Neuron (in vitro differentiated cells): ENCODE data around the gene ADCY3.

ENCODE experiments used
- H2AFZ ChIP-seq: one replicate; pipeline ENCODE4 v1.6.1; 2013; ENCODE audit warnings: low read depth, mild to moderate bottlenecking, inconsistent platforms, low read length, moderate library complexity
- H3K27me3 ChIP-seq: one replicate; pipeline ENCODE4 v1.6.1; 2013; ENCODE audit warnings: low read length; ENCODE audit not compliant: insufficient read depth
- H3K36me3 ChIP-seq: one replicate; pipeline ENCODE4 v1.6.1; 2013; ENCODE audit warnings: low read length; ENCODE audit not compliant: insufficient read depth
- H3K4me1 ChIP-seq: one replicate; pipeline ENCODE4 v1.6.1; 2013; ENCODE audit warnings: low read length; ENCODE audit not compliant: insufficient read depth
- H3K4me3 ChIP-seq: 2 replicates; pipeline ENCODE4 v1.5.1; 2013; ENCODE audit warnings: mild to moderate bottlenecking, low read length, moderate library complexity
- H3K9me3 ChIP-seq: one replicate; pipeline ENCODE4 v1.6.1; 2013; ENCODE audit warnings: low read length

Gene ADCY3

GRCh38 chr2:24943427-24944053 is 23.5 kb upstream of the ADCY3 start:
- H3K36me3 ChIP-seq = peaks cover 25% of the 10 kb centered on the region
- H3K27me3 ChIP-seq = no peaks in the 10 kb centered on the region

GRCh38 chr2:24939353-24939752 is 19.3 kb upstream of the ADCY3 start:
- Histone ChIP-seq H3K4me1 (no peaks in the 10 kb centered on the region), H3K27me3 (no peaks in the 10 kb centered on the region), H2AFZ (no peak overlapping the region), H3K9me3 (no peaks in the 10 kb centered on the region), H3K36me3 (no peaks in the 10 kb centered on the region), H3K4me3 (no peak overlapping the region)

More at GRCh38 chr2:24943427-24944053, 23.5 kb upstream of the ADCY3 start:
- H3K9me3 ChIP-seq = no peaks in the 10 kb centered on the region
- H3K4me1 ChIP-seq = peaks cover 3% of the 10 kb centered on the region
- no peak overlapping the region for H3K4me3 ChIP-seq
- no peak overlapping the region for H2AFZ ChIP-seq

GRCh38 chr2:24937236-24937635 is 17.2 kb upstream of the ADCY3 start:
- Histone ChIP-seq H3K27me3 (no peaks in the 10 kb centered on the region), H3K4me1 (no peaks in the 10 kb centered on the region), H3K9me3 (no peaks in the 10 kb centered on the region), H3K36me3 (no peaks in the 10 kb centered on the region), H2AFZ (no peak overlapping the region), H3K4me3 (no peak overlapping the region)

GRCh38 chr2:24935145-24935544 is 15.1 kb upstream of the ADCY3 start:
- H3K4me1 ChIP-seq = peaks cover 6% of the 10 kb centered on the region

GRCh38 chr2:24932715-24933114 is 12.7 kb upstream of the ADCY3 start:
- Histone ChIP-seq H3K9me3 (no peaks in the 10 kb centered on the region), H3K4me1 (peaks cover 6% of the 10 kb centered on the region), H3K27me3 (no peaks in the 10 kb centered on the region)

More at GRCh38 chr2:24935145-24935544, 15.1 kb upstream of the ADCY3 start:
- Histone ChIP-seq H3K9me3 (no peaks in the 10 kb centered on the region), H3K27me3 (no peaks in the 10 kb centered on the region), H2AFZ (no peak overlapping the region), H3K4me3 (no peak overlapping the region), H3K36me3 (no peaks in the 10 kb centered on the region)

GRCh38 chr2:24930768-24931167 is 10.7 kb upstream of the ADCY3 start:
- no peaks in the 10 kb centered on the region for H3K27me3 ChIP-seq
- H2AFZ ChIP-seq = no peak overlapping the region
- H3K9me3 ChIP-seq = no peaks in the 10 kb centered on the region
- peaks cover 13% of the 10 kb centered on the region for H3K4me1 ChIP-seq
- no peak overlapping the region for H3K4me3 ChIP-seq
- no peaks in the 10 kb centered on the region for H3K36me3 ChIP-seq

More at GRCh38 chr2:24932715-24933114, 12.7 kb upstream of the ADCY3 start:
- Histone ChIP-seq H2AFZ (no peak overlapping the region), H3K36me3 (no peaks in the 10 kb centered on the region), H3K4me3 (no peak overlapping the region)

- Histone ChIP-seq H3K27me3 (no peaks in the 10 kb centered on the region), H2AFZ (no peak overlapping the region), H3K4me3 (no peak overlapping the region), H3K4me1 (peaks cover 16% of the 10 kb centered on the region), H3K36me3 (no peaks in the 10 kb centered on the region), H3K9me3 (no peaks in the 10 kb centered on the region)
Measured at GRCh38 chr2:24929230-24929629, 9.2 kb upstream of the ADCY3 start.

GRCh38 chr2:24928036-24928435 is 8.0 kb upstream of the ADCY3 start:
- no peak overlapping the region for H2AFZ ChIP-seq
- H3K9me3 ChIP-seq = no peaks in the 10 kb centered on the region
- H3K27me3 ChIP-seq = no peaks in the 10 kb centered on the region
- no peak overlapping the region for H3K4me3 ChIP-seq
- H3K36me3 ChIP-seq = no peaks in the 10 kb centered on the region
- H3K4me1 ChIP-seq = peaks cover 16% of the 10 kb centered on the region

- Histone ChIP-seq H3K27me3 (no peaks in the 10 kb centered on the region), H2AFZ (peak overlapping the region; percentile 48), H3K36me3 (no peaks in the 10 kb centered on the region), H3K4me1 (peaks cover 16% of the 10 kb centered on the region), H3K4me3 (no peak overlapping the region), H3K9me3 (no peaks in the 10 kb centered on the region)
Measured at GRCh38 chr2:24926602-24927252, 6.7 kb upstream of the ADCY3 start.

GRCh38 chr2:24926220-24926601 is 6.2 kb upstream of the ADCY3 start:
- no peak overlapping the region for H2AFZ ChIP-seq
- no peak overlapping the region for H3K4me3 ChIP-seq
- H3K4me1 ChIP-seq = peaks cover 16% of the 10 kb centered on the region
- H3K27me3 ChIP-seq = no peaks in the 10 kb centered on the region
- H3K36me3 ChIP-seq = no peaks in the 10 kb centered on the region
- no peaks in the 10 kb centered on the region for H3K9me3 ChIP-seq

GRCh38 chr2:24925815-24926214 is 5.8 kb upstream of the ADCY3 start:
- H3K4me3 ChIP-seq = no peak overlapping the region
- H3K4me1 ChIP-seq = peaks cover 12% of the 10 kb centered on the region
- H2AFZ ChIP-seq = no peak overlapping the region
- no peaks in the 10 kb centered on the region for H3K36me3 ChIP-seq
- no peaks in the 10 kb centered on the region for H3K27me3 ChIP-seq
- H3K9me3 ChIP-seq = no peaks in the 10 kb centered on the region

- no peak overlapping the region for H3K4me3 ChIP-seq
- peaks cover 10% of the 10 kb centered on the region for H3K4me1 ChIP-seq
- no peaks in the 10 kb centered on the region for H3K36me3 ChIP-seq
- H3K9me3 ChIP-seq = no peaks in the 10 kb centered on the region
- no peak overlapping the region for H2AFZ ChIP-seq
- H3K27me3 ChIP-seq = no peaks in the 10 kb centered on the region
Measured at GRCh38 chr2:24924732-24925131, 4.7 kb upstream of the ADCY3 start.

GRCh38 chr2:24924266-24924665 is 4.2 kb upstream of the ADCY3 start:
- Histone ChIP-seq H3K9me3 (no peaks in the 10 kb centered on the region), H3K4me3 (no peak overlapping the region), H3K36me3 (no peaks in the 10 kb centered on the region), H2AFZ (no peak overlapping the region), H3K27me3 (no peaks in the 10 kb centered on the region), H3K4me1 (peaks cover 10% of the 10 kb centered on the region)

- Histone ChIP-seq H2AFZ (no peak overlapping the region), H3K4me3 (no peak overlapping the region), H3K9me3 (no peaks in the 10 kb centered on the region), H3K36me3 (peaks cover 4% of the 10 kb centered on the region), H3K27me3 (no peaks in the 10 kb centered on the region), H3K4me1 (peaks cover 16% of the 10 kb centered on the region)
Measured at GRCh38 chr2:24923106-24923505, 3.1 kb upstream of the ADCY3 start.
